Measurements from ENCODE around the gene HP1BP3. TPM values are rescaled to one million over a fixed set of nuclear protein-coding genes. Genes with fewer than 3 reads are reported as not detected.

The HP1BP3 gene
- total RNA-seq, 1 experiment from 2014 or later = 263 TPM

GRCh38 chr1:20829531-20829930 lies 42.4 kb upstream of the HP1BP3 start:
- ATAC-seq (no peak), DNase-seq (ENCODE audit: low read depth, low spot score) (no peak)
- TF ChIP-seq TCF7L2 (IDR thresholded peaks at IDR 0.05; ENCODE audit: low read depth, low read length) (no peak), SIN3A (IDR thresholded peaks at IDR 0.05; ENCODE audit: borderline replicate concordance, insufficient read depth, low read depth, low read length) (no peak), CTCF (IDR thresholded peaks at IDR 0.05) (no peak), POLR2AphosphoS5 (IDR thresholded peaks at IDR 0.05; ENCODE audit: low read depth, low read length) (no peak)
- TF ChIP-seq, protein P1, sequence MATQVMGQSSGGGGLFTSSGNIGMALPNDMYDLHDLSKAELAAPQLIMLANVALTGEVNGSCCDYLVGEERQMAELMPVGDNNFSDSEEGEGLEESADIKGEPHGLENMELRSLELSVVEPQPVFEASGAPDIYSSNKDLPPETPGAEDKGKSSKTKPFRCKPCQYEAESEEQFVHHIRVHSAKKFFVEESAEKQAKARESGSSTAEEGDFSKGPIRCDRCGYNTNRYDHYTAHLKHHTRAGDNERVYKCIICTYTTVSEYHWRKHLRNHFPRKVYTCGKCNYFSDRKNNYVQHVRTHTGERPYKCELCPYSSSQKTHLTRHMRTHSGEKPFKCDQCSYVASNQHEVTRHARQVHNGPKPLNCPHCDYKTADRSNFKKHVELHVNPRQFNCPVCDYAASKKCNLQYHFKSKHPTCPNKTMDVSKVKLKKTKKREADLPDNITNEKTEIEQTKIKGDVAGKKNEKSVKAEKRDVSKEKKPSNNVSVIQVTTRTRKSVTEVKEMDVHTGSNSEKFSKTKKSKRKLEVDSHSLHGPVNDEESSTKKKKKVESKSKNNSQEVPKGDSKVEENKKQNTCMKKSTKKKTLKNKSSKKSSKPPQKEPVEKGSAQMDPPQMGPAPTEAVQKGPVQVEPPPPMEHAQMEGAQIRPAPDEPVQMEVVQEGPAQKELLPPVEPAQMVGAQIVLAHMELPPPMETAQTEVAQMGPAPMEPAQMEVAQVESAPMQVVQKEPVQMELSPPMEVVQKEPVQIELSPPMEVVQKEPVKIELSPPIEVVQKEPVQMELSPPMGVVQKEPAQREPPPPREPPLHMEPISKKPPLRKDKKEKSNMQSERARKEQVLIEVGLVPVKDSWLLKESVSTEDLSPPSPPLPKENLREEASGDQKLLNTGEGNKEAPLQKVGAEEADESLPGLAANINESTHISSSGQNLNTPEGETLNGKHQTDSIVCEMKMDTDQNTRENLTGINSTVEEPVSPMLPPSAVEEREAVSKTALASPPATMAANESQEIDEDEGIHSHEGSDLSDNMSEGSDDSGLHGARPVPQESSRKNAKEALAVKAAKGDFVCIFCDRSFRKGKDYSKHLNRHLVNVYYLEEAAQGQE (IDR thresholded peaks at IDR 0.05; ENCODE audit: insufficient read depth in 1 of 2, low read depth in 2 of 2, low read length in 1 of 2) = no peak
- no peaks in the 10 kb centered on the region for H3K27me3 ChIP-seq (ENCODE audit: control insufficient read depth, insufficient read depth, low read length)
- H3K36me3 ChIP-seq (ENCODE audit: control insufficient read depth, insufficient read depth, low read length) = peaks cover 6% of the 10 kb centered on the region
- no peak overlapping the region for H3K4me3 ChIP-seq (ENCODE audit: low read depth in 2 of 2, low read length in 2 of 2)
- H3K4me1 ChIP-seq (ENCODE audit: control insufficient read depth, insufficient read depth, low read length) = no peaks in the 10 kb centered on the region
- ChIA-PET CTCF (no interaction called here), POLR2A (interaction anchor here (0.7 kb wide), 1 partner anchor 42 kb away, joined by 4 read pairs; no protein-coding TSS in a partner anchor)
- no peak overlapping the region for H3K27ac ChIP-seq (ENCODE audit: low read length)
- H3K9me3 ChIP-seq (ENCODE audit: control insufficient read depth, insufficient read depth, low read depth, low read length) = no peaks in the 10 kb centered on the region
- BruUV-seq (replicated peaks) = no TSS peak
- intact Hi-C loops (cut with micrococcal nuclease; ENCODE audit: unreplicated experiment) = no loop called here
- in situ Hi-C loops (cut with HindIII; ENCODE audit: low pct_unique_long_range_greater_than_20kb, low sequenced_read_pairs) = no loop called here

- POLR2A ChIA-PET = no interaction called here
- in situ Hi-C loops (cut with HindIII; ENCODE audit: low pct_unique_long_range_greater_than_20kb, low sequenced_read_pairs) = no loop called here
Measured at GRCh38 chr1:20823845-20824244, 36.7 kb upstream of the HP1BP3 start.

More at GRCh38 chr1:20823845-20824244, 36.7 kb upstream of the HP1BP3 start:
- no peaks in the 10 kb centered on the region for H3K9me3 ChIP-seq (ENCODE audit: control insufficient read depth, insufficient read depth, low read depth, low read length)
- H3K27ac ChIP-seq (ENCODE audit: low read length) = no peak overlapping the region
- no peaks in the 10 kb centered on the region for H3K4me1 ChIP-seq (ENCODE audit: control insufficient read depth, insufficient read depth, low read length)
- CTCF ChIA-PET = no interaction called here
- TF ChIP-seq, protein P1 (IDR thresholded peaks at IDR 0.05; ENCODE audit: insufficient read depth in 1 of 2, low read depth in 2 of 2, low read length in 1 of 2) = no peak
- TF ChIP-seq TCF7L2 (IDR thresholded peaks at IDR 0.05; ENCODE audit: low read depth, low read length) (no peak), POLR2AphosphoS5 (IDR thresholded peaks at IDR 0.05; ENCODE audit: low read depth, low read length) (no peak), CTCF (IDR thresholded peaks at IDR 0.05) (no peak), SIN3A (IDR thresholded peaks at IDR 0.05; ENCODE audit: borderline replicate concordance, insufficient read depth, low read depth, low read length) (no peak)
- H3K4me3 ChIP-seq (ENCODE audit: low read depth in 2 of 2, low read length in 2 of 2) = no peak overlapping the region
- no peak for ATAC-seq
- H3K36me3 ChIP-seq (ENCODE audit: control insufficient read depth, insufficient read depth, low read length) = peaks cover 5% of the 10 kb centered on the region
- no peaks in the 10 kb centered on the region for H3K27me3 ChIP-seq (ENCODE audit: control insufficient read depth, insufficient read depth, low read length)
- DNase-seq (ENCODE audit: low read depth, low spot score) = no peak
- no TSS peak for BruUV-seq (replicated peaks)
- intact Hi-C loops (cut with micrococcal nuclease; ENCODE audit: unreplicated experiment) = no loop called here

Data from Panc1 (cell line).